GM18951 (cell line): ENCODE measurements around the gene MRPL54.
"Not testable (repeated sequence)": the region's sequence is repeated elsewhere in the genome, so short reads cannot be mapped to it uniquely, and the experiment has no call there.

Experiments used
- POLR2A ChIP-seq: IDR thresholded peaks from 4 replicates; pipeline ENCODE4 v1.6.1; 2011; ENCODE audit warnings: mild to moderate bottlenecking; ENCODE audit not compliant: insufficient read length, insufficient read depth; ENCODE audit errors: extremely low read depth
- in situ Hi-C: fragments of 300-500 bp; cut with MboI; formaldehyde crosslinking; loops from one replicate; pipeline ENCODE4 v1.12.0; 2022; ENCODE audit warnings: low sequenced_read_pairs, mixed read lengths, inconsistent platforms; ENCODE audit not compliant: unreplicated experiment

The MRPL54 gene

GRCh38 chr19:3752492-3752891 lies 10.0 kb upstream of the MRPL54 start:
- TF ChIP-seq POLR2A, result no peak
- in situ Hi-C loops, result no loop called here

- no peak for TF ChIP-seq POLR2A
- in situ Hi-C loops, result no loop called here
Observed at GRCh38 chr19:3753631-3754410, 8.7 kb upstream of the MRPL54 start.

GRCh38 chr19:3757705-3758104 lies 4.8 kb upstream of the MRPL54 start:
- in situ Hi-C loops, result not testable (repeated sequence)

GRCh38 chr19:3758297-3758696 lies 4.2 kb upstream of the MRPL54 start:
- in situ Hi-C loops, result not testable (repeated sequence)

GRCh38 chr19:3759482-3760254 lies 2.8 kb upstream of the MRPL54 start:
- in situ Hi-C loops, result no loop called here
- no peak for TF ChIP-seq POLR2A

GRCh38 chr19:3760871-3761361 lies 1.6 kb upstream of the MRPL54 start:
- TF ChIP-seq POLR2A, result no peak
- in situ Hi-C loops, result no loop called here

GRCh38 chr19:3761382-3762129 lies 926 bp upstream of the MRPL54 start, which contains the start of gene APBA3:
Gene APBA3, minus strand, starts transcription at chr19:3761692. Its CDS starts 1,428 bp downstream, at chr19:3760264.
- TF ChIP-seq POLR2A, result peak; percentile 95
- in situ Hi-C loops, result no loop called here

- TF ChIP-seq POLR2A, result no peak
- in situ Hi-C loops, result no loop called here
Observed at GRCh38 chr19:3762130-3762473, 380 bp upstream of the MRPL54 start.

GRCh38 chr19:3765121-3765520 lies 2.6 kb downstream of the MRPL54 start:
- in situ Hi-C loops, result no loop called here
- no peak for TF ChIP-seq POLR2A

- in situ Hi-C loops, result not testable (repeated sequence)
Observed at GRCh38 chr19:3765757-3766156, 3.3 kb downstream of the MRPL54 start.

- TF ChIP-seq POLR2A, result no peak
- in situ Hi-C loops, result no loop called here
Observed at GRCh38 chr19:3766520-3766919, 4.0 kb downstream of the MRPL54 start.

- in situ Hi-C loops, result no loop called here
- TF ChIP-seq POLR2A, result no peak
Observed at GRCh38 chr19:3767050-3767449, 4.6 kb downstream of the MRPL54 start.

- in situ Hi-C loops, result no loop called here
- no peak for TF ChIP-seq POLR2A
Observed at GRCh38 chr19:3768015-3768747, 5.7 kb downstream of the MRPL54 start.

- TF ChIP-seq POLR2A, result no peak
- in situ Hi-C loops, result no loop called here
Observed at GRCh38 chr19:3768748-3769099, 6.2 kb downstream of the MRPL54 start.
